Upper lobe of left lung (tissue), 6 donors: ENCODE results near the gene SYNJ2. TPM values are rescaled to one million over a fixed set of nuclear protein-coding genes. Genes with fewer than 3 reads are reported as not detected.

Source experiments
- ATAC-seq, 2 donors: fragments of 200-7000 bp; cut with Tn5 transposase; one replicate each; pipeline ENCODE4 v1.9.1; 2022; ENCODE audit warnings: mild to moderate bottlenecking in 2 of 2, moderate library complexity in 2 of 2; ENCODE audit not compliant: low FRiP score in 2 of 2
- DNase-seq, 2 donors: peaks; one replicate each; pipeline ENCODE4 v3.0.0-alpha.2; 2019 to 2020
- H3K27ac ChIP-seq, 4 donors: fragments of 200-600 bp; sonication (generic); one replicate each; pipeline ENCODE4 v1.5.1; 2016 to 2019
- H3K27me3 ChIP-seq, 4 donors: fragments of 200-600 bp; sonication (generic); one replicate each; pipeline ENCODE4 v1.5.1; 2017 to 2019
- H3K36me3 ChIP-seq, 4 donors: fragments of 200-600 bp; sonication (generic); one replicate each; pipeline ENCODE4 v1.5.1; 2016 to 2019
- H3K4me1 ChIP-seq, 4 donors: fragments of 200-600 bp; sonication (generic); one replicate each; pipeline ENCODE4 v1.5.1; 2018 to 2019
- H3K4me3 ChIP-seq, 4 donors: fragments of 200-600 bp; sonication (generic); one replicate each; pipeline ENCODE4 v1.5.1; 2017 to 2019; ENCODE audit warnings: mild to moderate bottlenecking in 2 of 4, moderate library complexity in 1 of 4
- H3K9me3 ChIP-seq, 4 donors: fragments of 200-600 bp; sonication (generic); one replicate each; pipeline ENCODE4 v1.5.1; 2018 to 2019
- EP300 ChIP-seq, 4 donors: sonication (generic); formaldehyde crosslinking; IDR thresholded peaks; one replicate each; pipeline ENCODE4 v1.5.1; 2017; ENCODE audit warnings: antibody characterized with exemption in 4 of 4, control low read depth in 2 of 4
- POLR2A ChIP-seq, 4 donors: fragments of 450-650 bp; IDR thresholded peaks; one replicate each; pipeline ENCODE4 v1.5.1; 2016 to 2017; ENCODE audit warnings: antibody characterized with exemption in 4 of 4, mild to moderate bottlenecking in 2 of 4
- POLR2AphosphoS5 ChIP-seq, 2 donors: sonication (generic); formaldehyde crosslinking; IDR thresholded peaks; one replicate each; pipeline ENCODE4 v1.5.1; 2017; ENCODE audit warnings: antibody characterized with exemption in 2 of 2
- WGBS, 2 donors: methylation state at CpG; one replicate each; pipeline ENCODE4 v1.1.5; 2017 to 2018; 5-methylcytosine and 5-hydroxymethylcytosine counted together
- total RNA-seq, 6 donors: library from RNA; depleted of rRNA in 4 of 6; stranded (reverse); fragments of >200 nt in 4 of 6; gene quantifications; one replicate each; pipeline versions ENCODE4 v1.1.0 to v1.2.1, GENCODE V29; 2016 to 2021
- TF ChIP-seq, protein P1 (sequence below), 6 experiments: fragments of 450-650 bp in 4 of 6; fragments of 200-600 bp in 2 of 6; sonication (generic) in 2 of 6; IDR thresholded peaks; one replicate each; pipeline ENCODE4 v1.5.1; 2016 to 2019; ENCODE audit warnings: antibody characterized with exemption in 6 of 6
- donor health status: DM: no; HTN: no; CAD: no; lungs with moderate emphysema.
- donor health status: DM: no; HTN: yes; CAD: no; lungs with severe emphysema.

The SYNJ2 gene
- total RNA-seq, 6 donors from 2014 or later, result 3.0 to 7.7 (median 4.2) TPM

DNA sequence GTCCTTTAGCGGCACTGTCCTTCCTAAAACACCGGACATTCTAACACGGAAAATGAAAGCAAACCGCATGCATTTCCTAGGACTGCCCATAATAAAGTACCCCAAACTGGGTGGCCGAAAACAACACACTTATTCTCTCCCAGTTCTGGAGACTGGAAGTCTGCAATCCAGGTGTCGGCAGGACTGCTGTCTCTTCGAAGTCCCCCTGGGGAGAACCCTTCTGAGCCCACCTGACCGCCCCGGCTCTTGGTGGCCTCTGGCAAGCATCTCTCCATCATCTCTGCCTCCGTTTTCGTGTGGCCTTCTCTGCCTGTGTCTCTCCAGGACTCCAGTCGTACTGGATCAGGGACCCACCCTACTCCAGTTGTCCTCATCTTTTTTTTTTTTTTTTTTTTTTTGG, 55.4 kb downstream of the SYNJ2 start:
- Histone ChIP-seq H3K4me3 (no peak overlapping the region), H3K27me3 (no peaks in the 10 kb centered on the region), H3K27ac (no peak overlapping the region), H3K9me3 (no peaks in the 10 kb centered on the region), H3K36me3 (peaks cover 0 to 7% (median 0%) of the 10 kb centered on the region in 4 donors), H3K4me1 (peaks cover 18 to 36% (median 20%) of the 10 kb centered on the region in 4 donors)
- TF ChIP-seq POLR2AphosphoS5 (IDR thresholded peaks at IDR 0.05), result no peak
- TF ChIP-seq EP300 (IDR thresholded peaks at IDR 0.05), result no peak
- no peak for TF ChIP-seq POLR2A (IDR thresholded peaks at IDR 0.05)
- TF ChIP-seq, protein P1, sequence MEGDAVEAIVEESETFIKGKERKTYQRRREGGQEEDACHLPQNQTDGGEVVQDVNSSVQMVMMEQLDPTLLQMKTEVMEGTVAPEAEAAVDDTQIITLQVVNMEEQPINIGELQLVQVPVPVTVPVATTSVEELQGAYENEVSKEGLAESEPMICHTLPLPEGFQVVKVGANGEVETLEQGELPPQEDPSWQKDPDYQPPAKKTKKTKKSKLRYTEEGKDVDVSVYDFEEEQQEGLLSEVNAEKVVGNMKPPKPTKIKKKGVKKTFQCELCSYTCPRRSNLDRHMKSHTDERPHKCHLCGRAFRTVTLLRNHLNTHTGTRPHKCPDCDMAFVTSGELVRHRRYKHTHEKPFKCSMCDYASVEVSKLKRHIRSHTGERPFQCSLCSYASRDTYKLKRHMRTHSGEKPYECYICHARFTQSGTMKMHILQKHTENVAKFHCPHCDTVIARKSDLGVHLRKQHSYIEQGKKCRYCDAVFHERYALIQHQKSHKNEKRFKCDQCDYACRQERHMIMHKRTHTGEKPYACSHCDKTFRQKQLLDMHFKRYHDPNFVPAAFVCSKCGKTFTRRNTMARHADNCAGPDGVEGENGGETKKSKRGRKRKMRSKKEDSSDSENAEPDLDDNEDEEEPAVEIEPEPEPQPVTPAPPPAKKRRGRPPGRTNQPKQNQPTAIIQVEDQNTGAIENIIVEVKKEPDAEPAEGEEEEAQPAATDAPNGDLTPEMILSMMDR (IDR thresholded peaks at IDR 0.05), result no peak
- WGBS, 2 donors, result 95 to 97% methylated on average over 10 to 12 of the region's 12 CpGs
- ATAC-seq (no peak), DNase-seq (no peak)

DNA sequence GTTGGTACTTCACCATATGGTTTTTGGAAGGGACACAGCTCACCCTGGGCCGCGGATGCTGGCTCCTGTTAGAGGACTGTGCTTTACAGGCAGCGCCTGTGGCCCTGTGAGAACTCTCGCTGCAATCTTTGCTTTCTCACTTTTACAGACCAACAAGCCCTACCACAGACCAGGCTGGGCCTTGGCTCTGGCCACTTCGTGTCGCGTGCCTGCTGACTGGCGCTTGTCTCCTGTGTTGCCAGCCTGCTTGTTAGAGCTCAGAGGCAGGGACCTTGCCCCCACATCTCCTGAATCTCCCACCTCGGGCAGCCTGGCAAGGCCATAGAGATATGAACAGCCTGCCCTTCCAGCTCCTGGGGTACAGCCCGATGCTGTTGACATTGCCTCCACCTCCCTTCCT, 56.1 kb downstream of the SYNJ2 start:
- TF ChIP-seq POLR2A (IDR thresholded peaks at IDR 0.05) (no peak), EP300 (IDR thresholded peaks at IDR 0.05) (no peak), POLR2AphosphoS5 (IDR thresholded peaks at IDR 0.05) (no peak)
- TF ChIP-seq, protein P1 (IDR thresholded peaks at IDR 0.05), result no peak
- Histone ChIP-seq H3K4me1 (peaks cover 11 to 31% (median 17%) of the 10 kb centered on the region in 4 donors), H3K36me3 (peaks cover 0 to 7% (median 0%) of the 10 kb centered on the region in 4 donors), H3K27ac (no peak overlapping the region), H3K9me3 (no peaks in the 10 kb centered on the region), H3K4me3 (no peak overlapping the region), H3K27me3 (no peaks in the 10 kb centered on the region)
- ATAC-seq (no peak), DNase-seq (no peak)
- WGBS, 2 donors, result 94 to 97% methylated on average over 8 to 10 of the region's 10 CpGs

DNA sequence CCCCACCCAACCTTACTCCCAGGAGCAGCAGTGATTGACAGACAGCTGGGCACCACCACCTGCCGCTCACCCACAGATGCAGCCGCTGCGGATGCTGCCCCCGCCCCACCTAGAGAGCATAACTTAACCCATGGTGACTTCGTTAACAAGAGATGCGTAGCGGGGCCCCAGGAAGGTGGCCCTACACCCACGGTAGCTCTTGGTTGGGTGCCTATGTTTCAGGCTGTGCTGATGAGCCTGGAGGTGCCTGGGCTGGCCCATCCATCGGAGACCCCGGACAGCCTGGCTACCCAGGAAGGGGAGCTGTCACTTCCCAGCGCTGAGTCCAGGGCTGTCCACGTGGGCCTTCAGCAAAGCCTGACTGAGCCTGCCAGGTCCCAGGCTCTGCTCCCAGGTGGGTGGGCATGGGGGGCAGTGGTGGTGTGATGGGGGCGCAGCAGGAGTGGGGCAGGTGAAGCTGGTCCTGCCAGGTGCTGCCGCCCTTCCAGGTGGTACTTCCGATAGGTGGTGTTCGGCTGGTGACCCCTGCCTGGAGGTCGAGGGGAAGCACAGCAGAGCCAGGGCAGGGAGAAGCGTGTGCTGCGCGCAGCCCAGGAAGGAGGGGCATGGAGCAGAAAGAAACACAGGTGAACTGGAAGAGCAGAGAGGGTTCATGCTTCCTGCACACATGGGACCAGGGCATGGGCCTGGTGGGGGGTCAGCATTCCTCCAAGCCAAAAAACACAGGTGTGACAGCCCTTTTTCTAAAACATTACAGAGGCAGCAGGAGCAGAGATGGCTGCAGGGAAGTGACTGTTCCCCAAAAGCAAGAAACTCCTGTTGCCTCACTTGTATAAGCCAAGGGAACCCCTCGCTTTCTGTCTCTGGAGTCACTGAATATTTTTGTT, 56.9 kb downstream of the SYNJ2 start:
- no peak overlapping the region for H3K4me3 ChIP-seq
- no peaks in the 10 kb centered on the region for H3K9me3 ChIP-seq
- no peak overlapping the region for H3K27ac ChIP-seq
- DNase-seq (no peak), ATAC-seq (no peak)
- no peaks in the 10 kb centered on the region for H3K27me3 ChIP-seq
- TF ChIP-seq POLR2AphosphoS5 (IDR thresholded peaks at IDR 0.05), result no peak
- TF ChIP-seq, protein P1 (IDR thresholded peaks at IDR 0.05), result no peak
- TF ChIP-seq EP300 (IDR thresholded peaks at IDR 0.05), result no peak
- no peak for TF ChIP-seq POLR2A (IDR thresholded peaks at IDR 0.05)
- H3K4me1 ChIP-seq, result peaks cover 11 to 24% (median 17%) of the 10 kb centered on the region in 4 donors
- H3K36me3 ChIP-seq, result peaks cover 0 to 1% (median 0%) of the 10 kb centered on the region in 4 donors
- WGBS, 2 donors, result 95% methylated on average over 12 to 21 of the region's 21 CpGs

DNA sequence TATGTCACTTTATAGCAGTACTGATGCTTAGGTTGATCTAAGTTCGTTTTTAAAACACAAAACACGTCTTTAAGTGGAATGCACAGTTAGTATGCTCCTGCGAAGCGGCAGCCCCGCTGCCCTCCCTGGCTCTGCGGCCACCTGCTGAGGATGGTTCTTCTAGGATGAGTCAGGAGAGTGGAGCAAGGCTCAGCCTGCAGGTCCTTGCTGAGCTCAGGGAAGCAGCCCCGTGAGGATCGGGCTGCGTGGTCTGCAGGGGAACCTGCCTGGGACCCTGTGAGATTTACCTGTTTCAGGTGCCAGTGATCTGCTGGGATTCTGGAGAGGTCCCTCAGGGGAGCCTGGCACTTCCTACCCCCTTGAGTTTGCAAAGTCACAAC, 57.5 kb downstream of the SYNJ2 start:
- Histone ChIP-seq H3K27ac (no peak overlapping the region), H3K36me3 (no peaks in the 10 kb centered on the region), H3K4me1 (peaks cover 11 to 22% (median 17%) of the 10 kb centered on the region in 4 donors), H3K27me3 (no peaks in the 10 kb centered on the region), H3K9me3 (no peaks in the 10 kb centered on the region), H3K4me3 (no peak overlapping the region)
- WGBS, 2 donors, result 93 to 96% methylated on average over 6 to 9 of the region's 9 CpGs
- DNase-seq (no peak), ATAC-seq (no peak)
- TF ChIP-seq EP300 (IDR thresholded peaks at IDR 0.05), result no peak
- TF ChIP-seq POLR2A (IDR thresholded peaks at IDR 0.05), result no peak
- no peak for TF ChIP-seq POLR2AphosphoS5 (IDR thresholded peaks at IDR 0.05)
- TF ChIP-seq, protein P1 (IDR thresholded peaks at IDR 0.05), result no peak
